GM19397 (cell line): ENCODE measurements around the gene PAX2.

Experiments
- ATAC-seq: cut with Tn5 transposase; IDR thresholded peaks from one replicate; pipeline ENCODE4 v1.9.1; 2021; ENCODE audit warnings: mild to moderate bottlenecking, moderate library complexity; ENCODE audit not compliant: unreplicated experiment

The PAX2 gene

GRCh38 chr10:100749309-100750217, 4.2 kb downstream of the PAX2 start:
- ATAC-seq = no peak

DNA sequence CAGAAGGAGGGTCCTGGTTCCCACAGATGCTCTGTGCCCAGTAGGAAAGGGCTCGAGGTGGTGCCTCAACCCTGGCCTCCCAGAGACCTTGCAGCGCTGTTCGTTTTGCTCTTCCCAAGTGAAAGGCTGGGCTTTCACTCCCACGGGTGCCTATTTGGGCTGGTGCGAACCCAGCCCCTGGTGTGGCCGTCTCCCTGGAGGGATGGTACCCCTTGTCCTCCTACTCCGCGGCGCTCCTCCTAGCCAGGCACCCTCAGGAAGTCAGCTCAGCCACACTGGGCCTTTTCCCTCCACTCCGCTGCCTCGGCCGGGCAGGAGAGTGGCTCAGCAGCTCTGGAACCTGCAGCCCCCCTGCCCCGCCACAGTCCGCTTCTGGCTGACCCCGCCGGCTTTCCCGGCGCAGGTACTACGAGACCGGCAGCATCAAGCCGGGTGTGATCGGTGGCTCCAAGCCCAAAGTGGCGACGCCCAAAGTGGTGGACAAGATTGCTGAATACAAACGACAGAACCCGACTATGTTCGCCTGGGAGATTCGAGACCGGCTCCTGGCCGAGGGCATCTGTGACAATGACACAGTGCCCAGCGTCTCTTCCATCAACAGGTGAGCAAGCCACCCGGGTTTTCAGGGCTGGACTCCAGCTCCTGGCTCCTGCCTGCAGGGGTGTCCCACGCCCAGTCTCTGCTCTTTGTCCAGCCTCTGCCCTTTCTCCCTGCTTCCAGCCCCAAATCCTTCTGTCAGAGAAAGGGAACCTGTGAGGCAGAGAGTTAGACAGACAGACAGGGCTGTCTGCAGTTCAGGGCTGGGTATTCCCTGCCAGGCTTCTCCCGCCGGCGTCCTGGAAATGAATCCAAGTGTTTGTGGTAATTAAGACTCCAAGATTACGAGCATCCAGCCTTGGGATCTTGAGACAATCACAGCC, 5.2 kb downstream of the PAX2 start:
- ATAC-seq = no peak

GRCh38 chr10:100751211-100751933, 6.0 kb downstream of the PAX2 start:
- ATAC-seq = no peak

DNA sequence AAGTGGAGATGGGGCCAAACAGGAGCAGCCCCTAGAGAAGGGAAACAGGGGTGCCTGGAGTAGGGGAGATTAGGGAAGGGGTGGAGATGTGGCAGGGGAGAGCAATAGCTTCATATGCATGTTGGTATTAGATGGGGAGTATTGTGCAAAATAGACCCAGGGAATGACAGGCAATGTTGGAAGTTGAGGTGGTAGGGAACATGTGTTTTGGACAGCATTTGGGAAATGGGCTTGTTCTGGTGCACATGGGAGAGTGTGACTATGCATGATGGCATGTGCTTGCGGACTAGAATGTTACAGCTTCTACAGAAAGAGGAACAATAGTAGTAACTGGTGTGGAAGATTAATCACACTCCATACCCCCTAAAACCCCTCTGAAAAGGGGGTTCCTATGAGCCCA, 10.4 kb downstream of the PAX2 start:
- ATAC-seq = no peak

DNA sequence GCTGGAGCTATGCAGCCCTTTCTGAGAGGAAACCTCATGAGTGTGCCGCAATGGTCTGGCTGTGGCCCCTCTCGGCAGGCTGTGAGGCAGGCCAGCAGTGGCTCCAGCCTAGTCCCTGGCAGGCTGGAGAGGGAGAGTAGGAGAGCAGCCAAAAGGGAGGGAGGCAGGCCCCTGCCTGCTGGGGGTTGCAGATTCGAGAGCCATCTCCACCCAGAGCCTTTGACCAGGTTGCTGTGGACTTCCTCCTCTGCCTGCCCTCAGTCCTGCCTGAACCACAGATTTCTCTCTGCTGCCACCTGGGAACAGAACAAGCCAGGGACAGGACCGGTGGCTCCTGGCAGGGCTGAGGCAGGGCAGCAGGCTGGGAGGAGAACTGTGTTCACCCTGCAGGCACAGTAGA, 13.9 kb downstream of the PAX2 start:
- ATAC-seq = no peak

DNA sequence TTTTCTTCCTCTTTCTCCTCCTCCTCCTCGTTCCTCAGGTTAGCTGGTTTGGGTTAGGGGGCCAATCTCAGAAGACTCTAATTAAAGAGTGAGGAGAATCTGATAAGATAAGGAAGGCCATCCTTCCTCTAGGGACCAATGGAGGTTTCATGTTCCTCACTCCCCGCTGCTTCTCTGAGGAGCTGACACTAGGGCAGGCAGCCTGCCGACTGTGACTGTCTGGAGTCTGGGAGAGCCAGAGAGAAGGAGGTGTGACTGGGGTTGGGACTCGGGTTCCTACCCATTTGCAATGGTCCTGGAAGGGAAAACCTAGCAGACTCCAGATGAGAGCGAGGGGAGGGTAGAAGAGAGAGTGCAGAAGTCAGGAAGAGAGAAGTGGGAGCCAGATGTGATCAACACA, 15.3 kb downstream of the PAX2 start:
- no peak for ATAC-seq

GRCh38 chr10:100761191-100761590, 15.8 kb downstream of the PAX2 start:
- no peak for ATAC-seq

GRCh38 chr10:100763043-100763747, 17.8 kb downstream of the PAX2 start:
- no peak for ATAC-seq

- no peak for ATAC-seq
Observed at GRCh38 chr10:100766693-100767421, 21.5 kb downstream of the PAX2 start.

GRCh38 chr10:100767422-100767775, 22.0 kb downstream of the PAX2 start:
- ATAC-seq = no peak

DNA sequence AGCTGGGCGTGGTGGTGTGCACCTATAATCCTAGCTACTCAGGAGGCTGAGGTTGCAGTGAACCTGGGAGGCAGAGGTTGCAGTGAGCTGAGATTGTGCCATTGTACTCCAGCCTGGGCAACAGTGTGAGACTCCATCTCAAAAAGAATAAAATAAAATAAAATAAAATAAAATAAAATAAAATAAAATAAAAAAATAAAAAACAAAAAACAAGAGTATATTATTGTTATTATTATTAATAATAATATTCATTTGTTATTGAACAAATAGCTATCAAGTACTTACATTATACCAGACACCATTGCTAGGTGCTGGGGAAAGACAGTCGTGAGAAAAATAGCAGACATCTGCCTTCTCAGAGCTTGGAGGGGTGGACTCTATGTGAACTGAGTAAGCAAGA, 24.1 kb downstream of the PAX2 start:
- no peak for ATAC-seq

- ATAC-seq = no peak
Observed at GRCh38 chr10:100773646-100774045, 28.3 kb downstream of the PAX2 start.

DNA sequence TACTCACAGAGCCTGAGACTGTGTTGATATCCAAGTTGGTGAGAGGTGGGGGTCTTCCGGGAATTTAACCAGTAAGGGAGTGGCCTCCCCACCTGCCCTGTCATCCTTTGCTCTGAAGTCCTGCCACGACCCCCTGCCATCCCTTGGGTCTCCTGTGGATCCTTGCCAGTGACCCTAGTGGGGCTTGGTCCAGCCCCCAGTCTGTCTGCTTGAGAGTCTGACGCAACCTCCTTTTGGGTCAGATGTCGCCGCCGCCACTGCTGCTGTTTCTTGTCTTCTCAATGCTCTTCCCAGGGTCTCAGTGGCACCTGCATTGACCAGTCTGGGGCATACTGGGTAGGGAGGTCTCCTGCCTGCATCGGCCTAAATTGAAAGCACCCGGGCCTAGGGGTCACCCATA, 28.8 kb downstream of the PAX2 start:
- ATAC-seq = no peak

DNA sequence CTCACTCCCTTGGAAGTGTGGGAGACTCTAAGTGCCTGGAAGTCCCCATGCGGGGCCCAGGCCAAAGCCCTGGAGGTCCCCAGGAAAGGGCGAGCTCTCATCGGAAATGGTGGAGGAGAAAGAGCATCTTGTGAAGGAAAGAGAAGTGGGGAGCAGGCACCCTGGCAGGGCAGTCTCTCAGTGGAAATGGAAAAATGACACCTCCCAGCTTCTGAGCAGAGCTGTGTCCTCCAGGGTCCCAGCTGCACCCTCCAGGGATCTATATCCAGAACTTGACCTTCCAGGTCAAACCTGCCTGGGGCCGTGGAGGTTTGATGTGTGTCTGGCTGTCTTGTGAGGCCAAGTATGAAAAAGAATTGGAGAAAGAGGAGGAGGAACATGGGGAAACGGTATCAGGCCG, 29.5 kb downstream of the PAX2 start:
- ATAC-seq = no peak

GRCh38 chr10:100775386-100775785, 30.0 kb downstream of the PAX2 start:
- no peak for ATAC-seq

DNA sequence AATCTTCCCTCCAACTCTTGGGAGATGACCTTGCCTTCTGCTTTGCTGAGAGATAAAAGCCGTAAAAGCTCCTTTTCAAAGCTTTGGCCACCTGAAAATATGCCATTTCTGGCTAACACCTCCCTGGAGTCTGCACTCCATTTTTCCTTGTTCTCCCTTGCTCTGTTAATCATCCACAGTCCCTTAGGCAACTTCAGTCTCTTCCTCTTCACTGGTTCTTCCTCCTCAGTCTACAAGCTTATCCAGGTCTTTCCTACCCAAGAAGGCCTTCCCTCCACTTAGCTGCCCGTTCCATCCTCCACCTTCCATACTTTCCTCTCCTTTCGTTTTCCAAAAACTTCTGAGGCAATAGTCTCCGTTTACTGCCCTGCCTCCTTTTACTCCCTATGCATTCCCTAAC, 30.5 kb downstream of the PAX2 start:
- no peak for ATAC-seq

DNA sequence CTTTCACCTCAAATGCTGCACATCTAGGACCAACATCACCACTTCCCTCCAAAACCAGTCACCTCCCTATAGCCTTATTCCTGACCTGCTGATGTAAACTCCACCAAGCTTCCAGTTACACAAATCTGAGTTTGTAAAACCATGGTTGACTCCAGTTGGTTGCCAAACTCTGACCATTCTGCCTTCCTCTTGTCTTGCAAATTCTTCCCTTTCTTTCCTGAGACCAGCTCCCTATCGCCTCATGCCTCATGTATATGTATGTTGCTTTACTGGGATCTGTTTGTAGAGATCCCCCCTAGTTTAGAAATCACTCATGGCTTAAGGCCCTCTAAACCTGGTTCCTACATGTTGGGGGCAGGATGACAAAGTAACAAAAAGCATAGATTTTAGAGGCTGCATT, 31.3 kb downstream of the PAX2 start:
- ATAC-seq = no peak

GRCh38 chr10:100779329-100779728, 33.9 kb downstream of the PAX2 start:
- ATAC-seq = no peak

DNA sequence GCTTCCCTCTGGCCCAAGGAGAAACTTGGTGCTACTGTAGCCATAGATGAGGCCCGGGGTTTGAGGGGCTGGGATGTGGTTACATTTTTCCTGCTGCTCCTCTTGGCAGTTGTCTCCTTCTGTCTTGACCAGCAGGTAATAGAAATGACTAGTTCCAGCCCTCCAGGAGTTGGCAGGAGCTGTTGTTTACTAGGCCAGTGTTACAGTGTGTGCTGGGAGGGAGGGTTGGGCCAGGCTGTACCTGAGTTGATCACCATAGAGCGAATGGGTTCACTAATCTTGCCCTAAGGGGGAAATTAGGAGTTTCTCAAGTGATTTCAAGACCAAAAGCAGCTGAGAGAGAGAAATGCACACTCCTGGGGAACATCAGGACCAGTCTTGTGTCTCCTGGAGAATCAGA, 34.9 kb downstream of the PAX2 start:
- no peak for ATAC-seq

GRCh38 chr10:100781145-100781665, 35.8 kb downstream of the PAX2 start:
- no peak for ATAC-seq
